A204.1 (cell line): ENCODE data around the gene NPC1.
"Not testable (repeated sequence)": the region's sequence is repeated elsewhere in the genome, so short reads cannot be mapped to it uniquely, and the experiment has no call there.

Source experiments
- FAIRE-seq: peaks from 2 replicates; lab custom pipeline; 2012; peaks lifted over from hg19 to GRCh38; lab: Jason Lieb, UNC

Gene NPC1

DNA sequence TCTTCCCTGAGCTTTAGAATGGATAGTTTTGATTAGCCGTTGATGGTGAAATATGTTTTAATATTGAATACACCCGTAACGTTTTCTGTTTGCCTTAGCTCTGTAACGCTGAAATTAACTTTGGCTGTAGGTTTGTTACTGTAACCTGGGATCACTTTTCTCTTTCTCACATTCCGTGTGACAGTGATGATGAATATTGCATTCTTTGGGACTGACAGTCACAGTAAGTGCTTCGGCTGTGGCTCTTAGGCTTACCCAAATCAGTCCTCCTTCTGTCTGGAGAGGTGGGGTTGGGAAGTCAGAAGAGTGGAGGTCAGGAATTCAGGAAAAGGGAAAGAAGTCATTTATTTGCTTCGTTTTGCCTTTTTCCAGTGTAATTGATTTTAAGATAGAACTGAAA, 65.0 kb downstream of the NPC1 start:
- no peak for FAIRE-seq

DNA sequence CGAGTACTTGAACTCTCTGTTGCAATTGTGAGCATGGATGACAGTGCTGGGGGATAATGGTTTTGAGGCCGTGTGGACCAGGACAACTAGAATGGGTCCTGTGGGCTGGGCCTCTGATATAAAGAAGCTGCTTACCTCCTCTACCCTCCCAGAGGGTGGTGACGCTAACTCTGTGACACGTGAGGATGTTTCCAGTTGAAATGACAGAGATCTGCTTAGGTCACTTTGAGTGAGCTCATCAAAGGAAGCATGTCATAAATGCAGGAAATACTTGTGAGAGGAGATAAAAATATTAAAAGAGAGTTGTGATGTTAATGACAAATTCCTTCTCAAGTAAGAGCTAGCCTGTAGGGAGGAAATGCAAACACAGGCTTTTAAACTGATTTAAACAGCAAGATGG, 66.6 kb downstream of the NPC1 start:
- no peak for FAIRE-seq

DNA sequence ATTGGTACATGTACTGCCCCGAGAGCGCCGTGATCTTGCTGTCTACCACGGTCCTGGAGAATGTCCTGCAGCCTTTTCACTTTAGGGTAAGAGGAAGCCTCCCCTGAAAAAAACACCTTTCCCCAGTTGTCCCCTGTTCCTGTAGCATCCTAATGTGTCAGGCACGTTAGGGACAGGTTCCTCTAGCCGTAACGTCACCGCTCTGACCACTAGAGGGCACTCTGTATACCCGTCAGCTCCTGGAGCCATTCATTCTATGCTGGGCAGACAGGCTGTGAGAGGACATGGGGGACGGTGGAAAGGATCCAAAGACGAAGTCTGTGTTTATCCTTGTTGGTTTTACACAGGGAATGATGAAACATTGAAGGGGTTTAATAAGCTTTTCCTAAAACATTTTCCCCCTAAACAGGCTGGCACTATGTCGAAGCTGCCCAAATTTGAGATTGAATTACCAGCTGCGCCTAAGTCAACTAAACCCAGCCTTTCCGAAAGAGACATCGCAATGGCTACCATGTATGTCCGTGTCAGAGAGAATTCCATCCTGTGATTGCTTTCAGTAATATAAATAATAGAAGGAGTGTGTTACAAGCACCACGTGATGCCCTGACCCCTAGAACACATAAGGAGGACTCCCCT, 70.3 kb downstream of the NPC1 start:
- FAIRE-seq, result no peak

DNA sequence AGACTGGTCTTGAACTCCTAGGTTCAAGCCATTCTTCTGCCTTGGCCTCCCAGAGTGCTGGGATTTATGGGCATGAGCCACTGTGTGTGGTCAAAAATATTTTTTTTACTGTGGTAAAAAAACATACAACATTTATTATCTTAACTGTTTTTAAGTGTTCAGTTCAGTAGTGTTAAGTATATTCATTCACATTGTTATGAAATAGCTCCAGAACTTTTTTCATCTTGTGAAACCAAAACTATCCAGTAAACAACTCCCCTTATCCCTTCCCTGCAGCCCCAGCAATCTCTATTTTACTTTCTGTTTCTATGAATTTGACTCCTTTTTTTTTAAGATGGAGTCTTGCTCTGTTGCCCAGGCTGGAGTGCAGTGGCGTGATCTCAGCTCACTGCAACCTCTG, 73.7 kb downstream of the NPC1 start:
- no peak for FAIRE-seq

DNA sequence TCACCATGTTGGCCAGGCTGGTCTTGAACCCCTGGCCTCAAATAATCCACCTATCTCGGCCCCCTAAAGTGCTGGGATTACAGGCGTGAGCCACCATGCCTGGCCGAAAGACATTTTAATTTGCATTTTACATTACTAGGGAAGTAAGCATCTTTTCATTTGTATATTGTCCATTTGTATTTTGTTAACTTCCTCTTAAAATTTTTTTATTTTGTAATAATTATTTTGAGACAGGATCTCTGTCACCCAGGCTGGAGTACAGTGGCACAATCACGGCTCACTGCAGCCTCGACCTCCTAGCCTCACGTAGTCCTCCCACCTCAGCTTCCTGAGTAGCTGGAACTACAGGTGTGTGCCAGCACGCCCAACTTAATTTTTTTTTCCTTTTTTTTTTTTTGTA, 74.1 kb downstream of the NPC1 start:
- FAIRE-seq, result not testable (repeated sequence)

DNA sequence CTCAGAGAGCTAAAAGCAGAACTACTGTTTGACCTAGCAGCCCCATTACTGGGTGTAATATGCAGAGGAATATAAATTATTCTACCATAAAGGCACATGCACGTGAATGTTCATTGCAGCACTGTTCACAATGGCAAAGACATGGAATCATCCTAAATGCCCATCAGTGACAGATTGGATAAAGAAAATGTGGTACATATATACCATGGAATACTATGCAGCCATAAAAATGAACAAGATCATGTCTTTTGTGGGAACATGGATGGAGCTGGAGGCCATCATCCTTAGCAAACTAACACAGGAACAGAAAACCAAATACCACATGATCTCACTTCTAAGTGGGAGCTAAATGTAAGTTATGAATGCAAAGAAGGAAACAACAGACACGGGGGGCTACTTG, 75.4 kb downstream of the NPC1 start:
- FAIRE-seq, result not testable (repeated sequence)

DNA sequence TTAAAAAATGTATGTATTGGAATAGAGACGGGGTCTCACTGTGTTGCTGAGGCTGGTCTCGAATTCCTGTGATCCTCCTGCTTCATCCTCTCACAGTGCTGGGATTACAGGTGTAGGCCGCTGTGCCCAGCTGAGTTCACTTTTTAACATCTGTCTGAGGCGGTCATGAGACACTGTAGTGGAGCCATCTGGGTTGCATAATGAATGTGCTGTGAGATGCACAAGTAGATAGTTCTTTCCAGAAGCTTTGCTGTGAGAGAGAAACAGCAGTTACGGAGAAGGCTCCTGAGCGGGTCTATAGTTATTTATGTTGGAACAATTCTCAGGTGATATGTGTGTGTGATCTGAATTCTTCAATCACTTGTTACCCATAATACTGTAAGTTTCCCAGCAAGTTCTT, 79.9 kb downstream of the NPC1 start:
- no peak for FAIRE-seq

DNA sequence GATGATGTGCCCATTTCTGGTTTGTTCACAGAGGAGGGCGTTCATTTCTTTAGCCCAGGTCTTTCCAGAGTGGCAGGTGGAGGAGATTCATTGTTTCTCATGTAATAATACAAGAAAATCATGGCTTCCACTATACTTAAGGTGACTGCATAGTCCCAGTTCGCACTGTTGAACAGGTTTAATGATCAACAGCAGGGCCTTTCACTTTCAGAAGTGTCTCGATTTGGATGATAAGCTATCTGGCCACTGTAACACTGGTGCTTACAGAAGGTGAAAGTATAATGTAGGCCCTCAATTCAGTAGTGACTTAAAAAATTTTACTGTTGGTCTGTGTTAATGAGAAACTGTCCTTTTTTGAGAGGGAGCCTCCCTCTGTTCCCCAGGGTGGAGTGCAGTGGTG, 81.6 kb downstream of the NPC1 start:
- FAIRE-seq, result no peak

DNA sequence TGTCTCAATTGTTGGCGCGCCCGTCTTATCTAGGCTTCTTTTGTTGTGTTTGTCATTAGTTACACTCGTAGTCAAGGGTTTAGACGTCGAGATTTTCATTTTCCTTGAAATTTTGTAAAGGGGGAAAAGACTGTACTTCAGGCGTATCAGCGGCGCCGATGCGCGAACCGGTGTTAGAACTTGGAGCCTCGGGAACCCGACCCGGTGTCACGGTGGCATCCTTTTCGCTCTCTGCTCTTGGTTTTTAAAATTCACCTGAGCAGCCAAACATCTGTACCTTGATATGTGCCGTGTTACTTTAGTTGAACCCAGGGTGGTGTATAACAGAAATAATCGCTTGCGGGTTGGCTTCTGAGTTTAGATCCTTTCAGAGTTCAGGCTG, 82.4 kb downstream of the NPC1 start:
- no peak for FAIRE-seq

DNA sequence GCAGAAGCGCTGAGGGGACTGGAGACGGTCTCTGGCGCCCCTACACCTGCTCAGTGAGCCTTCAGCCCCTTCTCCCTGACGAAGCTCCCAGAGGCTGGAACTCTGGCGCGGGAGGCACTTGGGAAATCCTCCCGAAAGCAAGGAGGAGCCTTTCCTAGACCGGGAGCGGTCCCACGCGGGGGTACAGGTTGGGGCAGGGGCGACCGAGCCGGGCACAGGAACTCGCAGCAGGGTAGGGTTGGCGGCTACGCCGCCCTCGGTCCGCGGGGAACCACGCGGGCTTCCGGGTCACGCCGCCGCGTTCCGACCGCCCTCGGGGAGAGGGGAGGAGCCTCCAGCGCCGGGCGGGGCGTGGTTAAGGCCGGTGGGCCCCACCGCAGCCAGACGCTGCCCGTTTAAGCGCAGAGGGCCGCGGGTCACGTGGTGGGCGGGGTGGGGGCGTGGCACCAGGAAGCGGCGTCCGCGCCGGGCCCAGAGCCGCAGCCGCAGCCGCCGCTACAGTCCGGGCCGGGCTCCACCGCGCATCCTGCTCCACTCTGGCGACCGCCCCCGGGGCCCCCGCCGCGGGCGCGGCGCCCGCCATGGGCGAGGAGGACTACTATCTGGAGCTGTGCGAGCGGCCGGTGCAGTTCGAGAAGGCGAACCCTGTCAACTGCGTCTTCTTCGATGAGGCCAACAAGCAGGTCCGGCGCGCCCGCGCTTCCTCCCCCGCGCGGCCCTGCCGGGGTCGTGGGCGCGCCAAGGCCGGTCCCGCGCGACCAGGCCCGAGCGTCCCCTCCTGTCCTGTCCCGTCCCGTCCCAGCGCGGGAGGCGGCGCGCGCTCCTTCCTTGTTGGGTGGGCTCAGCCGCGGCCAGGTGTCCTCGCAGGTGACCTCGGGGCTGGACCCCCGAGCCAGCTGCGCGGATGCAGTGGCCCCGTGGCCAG, 83.0 kb downstream of the NPC1 start, which contains the start of gene RMC1:
RMC1 (plus strand) TSS at position 474 of the 925 bp plus-strand sequence; CDS start at position 582, 108 bp downstream.
- no peak for FAIRE-seq

DNA sequence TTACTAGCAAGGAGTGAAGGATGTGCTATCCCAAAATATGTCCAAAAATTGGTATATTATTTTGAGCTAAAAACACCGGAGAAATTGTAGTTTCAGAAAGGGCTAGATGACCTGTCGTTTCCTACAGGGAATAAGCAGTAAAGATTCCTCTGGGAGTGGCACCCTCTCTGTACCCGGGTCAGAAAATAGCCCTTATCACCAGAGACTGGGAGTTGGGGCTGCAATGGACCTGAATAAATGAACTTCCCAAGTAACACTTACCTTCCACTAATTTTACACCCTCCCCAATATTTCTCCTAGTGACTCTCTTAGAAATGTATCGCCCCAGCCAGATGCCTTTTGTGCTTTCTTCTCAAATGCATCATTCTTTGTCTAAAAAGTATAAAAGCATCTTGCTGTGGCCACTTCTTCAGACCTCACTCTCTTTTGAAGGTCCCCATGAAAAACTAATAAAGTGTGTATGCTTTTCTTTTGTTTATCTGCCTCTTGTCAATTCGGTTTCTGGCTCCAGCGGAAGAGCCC, 83.7 kb downstream of the NPC1 start:
- no peak for FAIRE-seq

DNA sequence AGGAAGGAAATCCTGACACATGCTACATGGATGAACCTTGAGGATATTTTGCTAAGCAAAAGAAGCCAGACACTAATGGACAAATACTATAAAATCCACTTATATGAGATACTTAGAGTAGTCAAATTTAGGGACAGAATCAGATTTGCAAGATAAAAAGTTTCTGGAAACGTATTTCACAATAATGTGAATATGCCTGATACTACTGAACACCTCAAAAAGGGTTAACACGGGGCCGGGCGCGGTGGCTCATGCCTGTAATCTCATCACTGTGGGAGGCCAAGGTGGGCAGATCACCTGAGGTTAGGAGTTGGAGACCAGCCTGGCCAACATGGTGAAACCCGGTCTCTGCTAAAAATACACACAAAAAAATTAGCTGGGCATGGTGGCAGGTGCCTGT, 84.7 kb downstream of the NPC1 start:
- FAIRE-seq, result no peak

DNA sequence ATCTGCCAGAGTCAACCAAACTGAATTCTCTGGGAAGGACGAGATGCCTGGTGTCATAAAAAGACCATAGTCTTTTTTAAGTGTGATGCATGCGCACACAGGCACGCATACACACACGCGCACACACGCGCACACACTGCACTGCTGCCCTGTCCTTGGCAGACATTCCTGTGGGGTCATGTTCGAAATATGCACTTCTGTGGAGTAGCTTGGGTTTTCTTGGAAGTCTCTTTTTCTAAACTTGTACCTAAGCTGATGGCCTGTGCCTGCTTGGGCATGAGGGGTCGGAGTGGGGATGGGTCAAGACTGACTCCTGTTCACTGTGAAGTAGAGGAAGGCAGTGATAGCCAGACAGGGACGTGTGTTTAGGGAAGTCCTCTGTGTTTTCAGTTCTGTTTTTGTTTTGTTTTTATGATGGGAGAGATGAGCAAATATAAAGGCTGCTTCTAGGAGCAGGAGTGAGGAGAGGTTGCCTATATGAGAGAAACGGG, 87.0 kb downstream of the NPC1 start:
- FAIRE-seq, result no peak

DNA sequence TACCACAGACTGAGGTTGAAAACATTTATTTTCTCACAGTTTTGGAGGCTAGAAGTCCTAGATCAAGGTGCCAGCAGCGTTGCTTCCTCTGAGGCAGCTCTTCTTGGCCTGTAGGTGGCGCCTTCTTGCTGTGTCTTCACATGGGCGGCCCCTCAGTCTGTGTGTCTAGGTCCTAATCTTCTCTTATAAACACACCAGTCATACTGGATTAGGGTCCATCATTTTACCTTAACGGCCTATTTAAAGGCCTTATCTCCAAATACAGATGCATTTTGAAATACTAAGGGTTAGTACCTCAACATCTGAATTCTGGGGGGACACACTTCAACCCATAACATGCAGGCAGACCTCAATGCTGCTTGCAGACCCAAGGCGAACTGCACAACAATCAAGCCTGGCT, 87.4 kb downstream of the NPC1 start:
- FAIRE-seq, result no peak

DNA sequence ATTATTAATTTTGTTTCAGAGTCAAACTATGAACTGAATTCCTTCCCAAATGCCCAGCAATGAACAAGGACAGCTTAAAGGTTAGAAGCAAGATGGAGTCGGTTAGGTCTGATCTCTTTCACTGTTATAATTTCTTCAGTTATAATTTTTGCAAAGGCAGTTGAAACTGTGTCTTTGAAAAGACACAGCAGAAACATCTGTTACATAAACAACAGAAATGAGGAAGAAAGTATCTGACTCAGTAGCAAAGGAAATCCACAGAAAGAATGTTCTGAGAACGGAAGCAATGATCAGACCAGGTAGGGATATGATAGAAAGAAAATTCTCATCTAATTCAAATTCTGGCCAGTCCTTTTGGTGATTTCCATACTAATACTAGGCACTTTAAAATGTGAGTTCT, 88.2 kb downstream of the NPC1 start:
- no peak for FAIRE-seq

DNA sequence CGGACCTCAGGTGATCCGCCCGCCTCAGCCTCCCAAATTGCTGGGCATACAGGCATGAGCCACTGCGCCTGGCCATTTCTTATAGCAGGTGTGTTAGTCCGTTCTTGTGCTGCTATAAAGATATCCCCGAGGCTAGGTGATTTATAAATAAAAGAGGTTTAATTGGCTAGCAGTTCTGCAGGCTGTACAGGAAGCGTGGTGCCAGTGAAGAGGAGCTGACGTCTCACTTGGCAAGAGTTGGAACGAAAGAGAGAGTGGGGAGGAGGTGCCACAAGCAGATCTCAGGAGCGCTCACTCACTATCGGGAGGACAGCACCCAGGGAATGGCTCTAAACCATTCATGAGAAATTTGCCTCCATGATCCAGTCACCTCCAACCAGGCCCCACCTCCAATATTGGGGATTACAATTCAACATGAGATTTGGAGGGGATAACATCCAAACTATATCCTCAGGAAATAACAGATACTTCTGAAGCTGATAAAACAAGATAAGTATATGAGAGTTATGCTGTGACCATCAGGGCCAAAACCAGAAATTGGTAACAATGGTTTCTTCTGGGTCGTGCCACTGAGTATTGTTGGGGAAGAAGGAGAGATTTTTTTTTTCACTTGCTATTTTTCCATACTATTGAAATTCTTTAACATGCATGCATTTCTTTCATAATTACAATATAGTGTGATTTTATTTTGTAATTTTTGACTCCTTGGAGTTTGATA, 90.4 kb downstream of the NPC1 start:
- FAIRE-seq, result no peak

DNA sequence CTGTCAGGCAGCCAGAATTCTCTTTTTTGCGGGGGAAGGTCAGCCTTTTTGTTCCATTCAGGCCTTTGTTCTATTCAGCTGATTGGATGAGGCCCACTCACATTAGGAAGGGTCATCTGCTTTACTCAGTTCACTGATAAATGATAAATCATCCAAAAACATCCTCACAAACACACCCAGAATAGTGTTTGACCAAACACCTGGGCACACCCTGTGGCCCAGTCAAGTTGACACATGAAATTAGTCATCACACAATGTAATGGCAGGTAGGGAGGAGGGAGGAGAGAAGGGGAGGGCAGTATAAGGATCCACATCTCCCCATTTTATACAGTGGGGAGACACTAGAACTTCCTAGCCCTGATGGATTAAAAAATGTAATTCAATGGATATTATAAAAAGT, 91.3 kb downstream of the NPC1 start:
- no peak for FAIRE-seq

DNA sequence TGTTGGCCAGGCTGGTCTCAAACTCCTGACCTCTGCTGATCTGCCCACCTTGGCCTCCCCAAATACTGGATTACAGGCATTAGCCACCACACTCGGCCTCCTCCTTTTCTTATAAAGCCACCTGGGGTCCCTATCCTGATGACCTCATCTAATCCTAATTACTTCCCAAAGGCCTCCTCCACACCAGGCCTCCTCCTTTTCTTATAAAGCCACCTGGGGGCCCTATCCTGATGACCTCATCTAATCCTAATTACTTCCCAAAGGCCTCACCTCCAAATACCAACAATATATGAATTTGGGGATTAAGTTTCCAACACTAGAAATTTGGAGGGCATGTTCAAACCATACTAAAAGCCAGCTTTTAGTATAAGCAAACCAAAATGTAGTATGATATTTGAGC, 92.7 kb downstream of the NPC1 start:
- no peak for FAIRE-seq

DNA sequence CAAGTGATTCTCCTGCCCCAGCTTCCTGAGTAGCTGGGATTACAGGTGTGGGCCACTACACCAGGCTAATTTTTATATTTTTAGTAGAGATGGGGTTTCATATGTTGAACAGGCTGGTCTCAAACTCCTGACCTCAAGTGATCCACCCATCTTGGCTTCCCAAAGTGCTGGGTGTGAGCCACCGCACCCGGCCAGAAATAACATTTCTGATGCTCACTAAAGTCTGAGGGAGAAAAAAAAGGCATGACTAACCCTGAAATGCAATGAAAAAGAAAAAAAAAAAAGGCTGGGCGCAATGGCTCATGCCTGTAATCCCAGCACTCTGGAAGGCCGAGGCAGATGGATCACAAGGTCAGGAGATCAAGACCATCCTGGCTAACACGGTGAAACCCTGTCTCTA, 96.7 kb downstream of the NPC1 start:
- FAIRE-seq, result not testable (repeated sequence)

DNA sequence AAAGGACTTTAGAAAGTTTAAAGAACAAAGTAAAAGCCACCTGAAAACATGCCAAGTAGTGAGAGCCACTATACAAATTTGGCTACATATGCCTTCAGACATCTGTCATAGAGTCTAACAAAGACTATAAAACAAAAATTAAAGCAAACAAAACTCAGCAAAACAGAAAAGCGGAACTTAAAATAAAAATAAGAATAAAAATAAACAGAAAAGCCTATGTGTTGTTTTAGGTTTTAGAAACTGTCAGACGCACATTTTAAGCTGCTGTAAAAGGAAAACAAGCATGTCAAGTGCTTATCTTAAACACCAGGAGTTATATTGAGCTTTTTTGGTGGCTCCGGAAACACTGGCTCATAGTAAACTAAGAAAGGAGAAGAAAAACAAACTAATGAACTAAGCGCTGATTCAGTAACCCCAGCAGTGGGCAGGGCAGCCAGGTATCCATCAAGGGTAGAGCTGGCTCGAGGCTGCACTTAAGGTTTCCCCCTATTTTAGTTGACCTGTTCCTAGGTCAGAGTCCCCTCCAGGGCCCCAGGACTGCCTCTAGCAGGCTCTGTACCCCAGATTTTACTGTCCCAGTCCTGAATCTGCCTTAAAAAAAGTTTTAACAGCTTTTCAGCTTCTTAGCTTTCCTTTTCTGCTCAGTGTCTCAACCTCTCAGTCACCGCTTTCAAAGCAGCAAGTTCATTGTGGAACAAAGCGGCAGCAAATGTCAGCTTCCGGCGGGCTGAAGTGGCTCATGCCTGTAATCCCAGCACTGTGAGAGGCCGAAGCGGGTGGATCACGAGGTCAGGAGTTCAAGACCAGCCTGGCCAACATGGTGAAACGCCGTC, 98.4 kb downstream of the NPC1 start:
- no peak for FAIRE-seq

DNA sequence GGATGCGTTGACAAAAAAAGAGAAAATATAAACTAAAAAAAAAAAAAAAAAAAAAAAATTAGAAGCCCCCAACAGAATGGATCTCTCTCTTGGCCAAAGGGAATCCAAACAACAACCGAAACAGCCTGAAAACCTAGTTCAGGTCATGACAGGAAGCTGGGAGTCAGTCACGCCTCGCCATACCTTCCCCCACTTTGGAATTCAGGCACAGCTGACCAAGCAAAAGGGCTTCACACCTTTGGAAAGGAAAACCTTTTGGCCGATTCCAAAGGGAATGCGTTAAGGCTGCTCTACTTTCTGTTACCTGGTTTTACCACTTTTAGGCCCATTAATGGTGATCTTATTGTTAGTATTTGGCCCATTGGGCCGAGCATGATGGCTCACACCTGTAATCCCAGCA, 100.9 kb downstream of the NPC1 start:
- no peak for FAIRE-seq
